ENCODE data around the gene CPSF4L.
"Not testable (repeated sequence)": the region's sequence is repeated elsewhere in the genome, so short reads cannot be mapped to it uniquely, and the experiment has no call there.

CPSF4L gene, protein sequence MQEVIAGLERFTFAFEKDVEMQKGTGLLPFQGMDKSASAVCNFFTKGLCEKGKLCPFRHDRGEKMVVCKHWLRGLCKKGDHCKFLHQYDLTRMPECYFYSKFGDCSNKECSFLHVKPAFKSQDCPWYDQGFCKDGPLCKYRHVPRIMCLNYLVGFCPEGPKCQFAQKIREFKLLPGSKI

GRCh38 chr17:73261617-73261951, at the start of gene CPSF4L:
TSS of gene CPSF4L (minus strand) at chr17:73261880. CDS start at chr17:73261818, 62 bp downstream.
- Mint-ChIP-seq H3K36me3 (ENCODE audit: insufficient read depth) (no peaks in the 10 kb centered on the region), H3K4me1 (no peaks in the 10 kb centered on the region), H3K4me3 (no peak within 1 kb of the TSS), H3K9me3 (no peaks in the 10 kb centered on the region), H3K27ac (ENCODE audit: low read depth) (no peak within 1 kb of the TSS), H3K27me3 (peaks cover 21% of the 10 kb centered on the region)
- DNase-seq (ENCODE audit: low spot score in 2 of 2) = no peak
- ATAC-seq (replicated peaks; ENCODE audit: extremely low read depth, poor library complexity, severe bottlenecking) = no peak

- H3K27ac Mint-ChIP-seq (ENCODE audit: low read depth) = no peak overlapping the region
- H3K36me3 Mint-ChIP-seq (ENCODE audit: insufficient read depth) = peaks cover 8% of the 10 kb centered on the region
- no peak for DNase-seq (ENCODE audit: low spot score in 2 of 2)
- ATAC-seq (replicated peaks; ENCODE audit: extremely low read depth, poor library complexity, severe bottlenecking) = peak; percentile 4
- no peaks in the 10 kb centered on the region for H3K9me3 Mint-ChIP-seq
- H3K27me3 Mint-ChIP-seq = no peaks in the 10 kb centered on the region
- H3K4me1 Mint-ChIP-seq = peaks cover 17% of the 10 kb centered on the region
- peak overlapping the region; percentile 82 for H3K4me3 Mint-ChIP-seq
Observed at GRCh38 chr17:73311428-73311780, 49.7 kb upstream of the CPSF4L start.

DNA sequence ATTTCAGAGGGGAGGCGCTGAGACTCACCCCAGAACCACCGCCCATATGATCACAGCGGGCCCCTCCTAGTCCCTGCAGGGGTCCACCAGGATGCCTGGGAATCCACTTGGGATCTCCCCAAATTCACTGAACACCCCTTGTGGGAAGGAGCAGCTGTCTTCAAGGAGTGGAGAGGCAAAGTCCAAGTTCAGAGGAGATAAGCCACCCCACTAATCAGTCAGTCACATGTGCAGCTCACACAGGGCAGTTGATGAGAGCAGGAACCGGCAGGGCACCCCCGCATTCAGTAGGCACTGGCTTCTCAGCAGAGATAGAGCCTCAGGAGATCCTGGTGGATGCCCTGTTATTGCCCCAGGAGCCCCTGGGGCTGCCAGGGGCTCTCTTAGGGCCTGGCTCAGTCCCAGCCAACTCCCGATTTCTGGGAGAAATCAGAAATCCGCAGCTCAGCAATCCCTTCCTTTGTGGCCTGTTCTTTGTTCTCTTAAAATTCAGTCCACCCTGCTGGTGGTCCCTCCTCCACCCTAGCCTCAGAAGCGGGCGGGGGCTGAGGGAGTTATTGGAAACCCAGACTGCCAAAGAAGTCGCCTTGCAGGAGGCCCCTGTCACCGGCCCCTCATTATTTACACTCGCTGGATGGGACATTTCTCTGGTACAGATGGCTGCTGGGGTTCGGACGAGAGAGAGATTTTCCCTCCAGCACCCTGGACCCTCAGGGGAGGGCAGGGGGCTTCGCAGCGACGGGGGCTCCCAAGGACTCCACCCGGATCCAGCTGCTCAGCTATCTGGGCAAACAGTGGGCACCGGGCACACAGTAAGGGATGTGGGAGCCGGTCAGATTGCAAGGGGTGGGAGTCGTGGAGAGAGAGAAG, 48.3 kb upstream of the CPSF4L start:
- ATAC-seq (replicated peaks; ENCODE audit: extremely low read depth, poor library complexity, severe bottlenecking) = no peak
- Mint-ChIP-seq H3K9me3 (no peaks in the 10 kb centered on the region), H3K4me1 (peaks cover 14% of the 10 kb centered on the region), H3K27ac (ENCODE audit: low read depth) (peak overlapping the region; percentile 87), H3K4me3 (peak overlapping the region; percentile 82), H3K27me3 (peaks cover 3% of the 10 kb centered on the region), H3K36me3 (ENCODE audit: insufficient read depth) (peaks cover 8% of the 10 kb centered on the region)
- no peak for DNase-seq (ENCODE audit: low spot score in 2 of 2)

GRCh38 chr17:73308959-73309358, 47.3 kb upstream of the CPSF4L start:
- ATAC-seq (replicated peaks; ENCODE audit: extremely low read depth, poor library complexity, severe bottlenecking); H3K27ac Mint-ChIP-seq (ENCODE audit: low read depth): not testable (repeated sequence)
- peak overlapping the region; percentile 82 for H3K4me3 Mint-ChIP-seq

DNA sequence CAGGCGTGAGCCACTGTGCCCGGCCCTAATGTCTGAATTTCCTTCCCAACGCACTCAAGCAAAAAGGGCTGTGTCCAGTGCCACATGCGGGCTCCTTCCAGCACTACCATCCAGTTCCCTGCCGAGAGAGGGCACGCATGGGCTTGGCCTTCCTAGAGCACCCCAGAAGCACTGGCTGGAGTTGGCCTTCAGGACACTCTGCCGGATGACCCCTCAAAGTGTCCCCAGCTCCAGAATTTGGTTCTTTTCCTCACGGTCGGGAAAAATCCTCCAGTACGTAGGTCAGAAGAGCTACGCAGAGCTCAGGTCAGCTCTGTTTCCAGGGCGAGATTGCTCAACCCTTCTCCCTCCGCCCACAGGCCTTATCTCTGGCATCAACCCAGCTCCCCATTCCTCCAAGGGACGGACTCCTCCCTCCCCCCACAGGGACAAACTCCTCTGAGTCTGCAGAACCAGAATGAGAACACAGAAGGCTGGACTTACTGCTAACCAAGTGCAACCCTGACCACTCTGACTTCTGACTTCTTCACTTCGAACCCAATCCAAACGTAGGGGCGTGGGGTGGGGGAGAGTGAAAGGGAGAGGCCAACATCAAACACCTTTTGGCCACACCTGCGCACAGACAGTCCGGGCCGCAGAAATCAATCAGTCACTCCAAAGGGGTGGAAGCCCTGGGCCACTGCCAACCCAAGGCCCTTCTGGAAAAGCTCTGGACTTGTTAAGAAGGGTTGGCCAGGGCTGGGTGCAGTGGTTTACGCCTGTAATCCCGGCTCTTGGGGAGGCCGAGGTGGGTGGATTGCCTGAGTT, 46.5 kb upstream of the CPSF4L start:
- no peak for DNase-seq (ENCODE audit: low spot score in 2 of 2)
- no peak overlapping the region for H3K27ac Mint-ChIP-seq (ENCODE audit: low read depth)

More at GRCh38 chr17:73308959-73309358, 47.3 kb upstream of the CPSF4L start:
- not testable (repeated sequence) for H3K9me3 Mint-ChIP-seq; DNase-seq (ENCODE audit: low spot score in 2 of 2); H3K36me3 Mint-ChIP-seq (ENCODE audit: insufficient read depth)
- Mint-ChIP-seq H3K27me3 (peaks cover 13% of the 10 kb centered on the region), H3K4me1 (peaks cover 12% of the 10 kb centered on the region)

GRCh38 chr17:73307130-73307529, 45.5 kb upstream of the CPSF4L start:
- no peak for ATAC-seq (replicated peaks; ENCODE audit: extremely low read depth, poor library complexity, severe bottlenecking)
- peaks cover 8% of the 10 kb centered on the region for H3K36me3 Mint-ChIP-seq (ENCODE audit: insufficient read depth)
- H3K4me3 Mint-ChIP-seq = no peak overlapping the region
- H3K27me3 Mint-ChIP-seq = peaks cover 18% of the 10 kb centered on the region
- H3K4me1 Mint-ChIP-seq = peaks cover 12% of the 10 kb centered on the region
- H3K27ac Mint-ChIP-seq (ENCODE audit: low read depth) = no peak overlapping the region
- no peaks in the 10 kb centered on the region for H3K9me3 Mint-ChIP-seq
- DNase-seq (ENCODE audit: low spot score in 2 of 2) = no peak

More for the DNA sequence above, 46.5 kb upstream of the CPSF4L start:
- Mint-ChIP-seq H3K27me3 (peaks cover 18% of the 10 kb centered on the region), H3K4me1 (peaks cover 12% of the 10 kb centered on the region), H3K36me3 (ENCODE audit: insufficient read depth) (peaks cover 8% of the 10 kb centered on the region), H3K9me3 (no peaks in the 10 kb centered on the region), H3K4me3 (no peak overlapping the region)
- ATAC-seq (replicated peaks; ENCODE audit: extremely low read depth, poor library complexity, severe bottlenecking) = no peak

- Mint-ChIP-seq H3K36me3 (ENCODE audit: insufficient read depth) (peaks cover 5% of the 10 kb centered on the region), H3K4me3 (no peak overlapping the region), H3K4me1 (peaks cover 12% of the 10 kb centered on the region), H3K27me3 (peaks cover 18% of the 10 kb centered on the region), H3K27ac (ENCODE audit: low read depth) (no peak overlapping the region), H3K9me3 (no peaks in the 10 kb centered on the region)
- DNase-seq (ENCODE audit: low spot score in 2 of 2) = no peak
- no peak for ATAC-seq (replicated peaks; ENCODE audit: extremely low read depth, poor library complexity, severe bottlenecking)
Observed at GRCh38 chr17:73305845-73306836, 44.5 kb upstream of the CPSF4L start.

GRCh38 chr17:73304971-73305812, 43.5 kb upstream of the CPSF4L start:
- Mint-ChIP-seq H3K27me3 (peaks cover 18% of the 10 kb centered on the region), H3K9me3 (no peaks in the 10 kb centered on the region), H3K4me3 (no peak overlapping the region), H3K36me3 (ENCODE audit: insufficient read depth) (no peaks in the 10 kb centered on the region), H3K27ac (ENCODE audit: low read depth) (no peak overlapping the region), H3K4me1 (peaks cover 9% of the 10 kb centered on the region)
- ATAC-seq (replicated peaks; ENCODE audit: extremely low read depth, poor library complexity, severe bottlenecking) (no peak), DNase-seq (ENCODE audit: low spot score in 2 of 2) (no peak)

DNA sequence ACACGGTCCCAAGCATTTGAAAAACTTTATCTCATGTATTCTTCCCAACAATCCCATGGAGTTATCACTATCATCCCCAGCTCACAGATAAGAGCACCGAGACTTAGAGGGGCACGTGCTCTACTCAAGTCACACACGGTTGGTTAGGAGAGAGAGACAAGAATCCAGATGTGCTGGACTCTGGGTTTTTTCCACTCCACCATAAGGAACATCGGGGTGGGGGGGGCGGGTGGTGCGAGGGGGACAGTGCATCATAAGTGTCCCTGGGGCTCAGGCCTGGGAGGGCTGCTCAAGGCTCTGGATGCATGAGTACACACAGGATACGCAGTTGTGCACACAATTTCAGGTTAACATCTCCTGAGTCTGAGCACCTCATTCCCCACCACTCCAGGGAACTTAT, 42.8 kb upstream of the CPSF4L start:
- Mint-ChIP-seq H3K9me3 (no peaks in the 10 kb centered on the region), H3K36me3 (ENCODE audit: insufficient read depth) (no peaks in the 10 kb centered on the region), H3K27ac (ENCODE audit: low read depth) (no peak overlapping the region), H3K4me3 (no peak overlapping the region), H3K27me3 (peaks cover 18% of the 10 kb centered on the region), H3K4me1 (peaks cover 4% of the 10 kb centered on the region)
- DNase-seq (ENCODE audit: low spot score in 2 of 2) (no peak), ATAC-seq (replicated peaks; ENCODE audit: extremely low read depth, poor library complexity, severe bottlenecking) (no peak)

- DNase-seq (ENCODE audit: low spot score in 2 of 2) (no peak), ATAC-seq (replicated peaks; ENCODE audit: extremely low read depth, poor library complexity, severe bottlenecking) (no peak)
- Mint-ChIP-seq H3K4me3 (no peak overlapping the region), H3K9me3 (no peaks in the 10 kb centered on the region), H3K4me1 (no peaks in the 10 kb centered on the region), H3K27me3 (peaks cover 18% of the 10 kb centered on the region), H3K36me3 (ENCODE audit: insufficient read depth) (peaks cover 1% of the 10 kb centered on the region), H3K27ac (ENCODE audit: low read depth) (no peak overlapping the region)
Observed at GRCh38 chr17:73302189-73302588, 40.5 kb upstream of the CPSF4L start.

DNA sequence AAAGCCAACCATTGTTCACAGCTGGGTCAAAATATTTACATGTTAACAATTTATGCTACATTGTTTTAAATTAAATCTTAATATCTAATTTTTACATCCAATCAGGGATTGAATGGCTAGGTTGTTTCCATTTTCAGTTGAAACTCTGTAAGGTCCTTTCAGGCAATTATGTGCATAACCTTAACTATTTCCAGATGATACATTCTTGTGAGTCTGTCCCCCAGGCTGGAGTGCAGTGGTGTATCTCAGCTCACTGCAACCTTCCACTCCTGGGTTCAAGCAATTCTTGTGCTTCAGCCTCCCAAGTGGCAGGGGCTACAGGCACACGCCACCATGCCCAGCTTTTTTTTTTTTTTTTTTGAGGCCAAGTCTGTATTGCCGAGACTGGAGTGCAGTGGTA, 39.7 kb upstream of the CPSF4L start:
- H3K9me3 Mint-ChIP-seq = no peaks in the 10 kb centered on the region
- H3K27me3 Mint-ChIP-seq = peaks cover 18% of the 10 kb centered on the region
- no peaks in the 10 kb centered on the region for H3K4me1 Mint-ChIP-seq
- DNase-seq (ENCODE audit: low spot score in 2 of 2) (no peak), ATAC-seq (replicated peaks; ENCODE audit: extremely low read depth, poor library complexity, severe bottlenecking) (no peak)
- no peak overlapping the region for H3K4me3 Mint-ChIP-seq
- H3K27ac Mint-ChIP-seq (ENCODE audit: low read depth) = no peak overlapping the region
- H3K36me3 Mint-ChIP-seq (ENCODE audit: insufficient read depth) = peaks cover 1% of the 10 kb centered on the region
